Lower lobe of right lung (tissue), 2 donors: ENCODE results near the gene ABCC5. TPM values are rescaled to one million over a fixed set of nuclear protein-coding genes. Genes with fewer than 3 reads are reported as not detected.

Experiments used
- ATAC-seq, 2 donors: fragments of 200-7000 bp; cut with Tn5 transposase; one replicate each; pipeline ENCODE4 v1.9.1; 2020 to 2022; ENCODE audit warnings: mild to moderate bottlenecking in 2 of 2, moderate library complexity in 2 of 2
- DNase-seq: peaks from one replicate; pipeline ENCODE4 v3.0.0-alpha.2; 2020
- H3K27ac ChIP-seq: fragments of 200-600 bp; one replicate; pipeline ENCODE4 v1.8.0; 2022
- H3K27me3 ChIP-seq: fragments of 200-600 bp; one replicate; pipeline ENCODE4 v1.8.0; 2022; ENCODE audit warnings: low read depth
- H3K36me3 ChIP-seq: fragments of 200-600 bp; one replicate; pipeline ENCODE4 v1.8.0; 2022; ENCODE audit warnings: mild to moderate bottlenecking
- H3K4me1 ChIP-seq: fragments of 200-600 bp; one replicate; pipeline ENCODE4 v1.8.0; 2022
- H3K4me3 ChIP-seq: fragments of 200-600 bp; one replicate; pipeline ENCODE4 v1.8.0; 2022; ENCODE audit warnings: mild to moderate bottlenecking
- H3K9me3 ChIP-seq: fragments of 200-600 bp; one replicate; pipeline ENCODE4 v1.8.0; 2022
- intact Hi-C: fragments of 100-400 bp; cut with DNase I; formaldehyde crosslinking; loops from one replicate; pipeline ENCODE4 v1.11.0; 2022
- total RNA-seq: library from RNA; stranded (reverse); fragmentation: NEBNext Ultra II Directional; extraction: Animal tissue kit (Norgen Biotek cat#: 25700); gene quantifications from one replicate; pipeline ENCODE4 v1.2.1, GENCODE V29; 2021
- TF ChIP-seq, protein P1 (sequence below): fragments of 200-600 bp; IDR thresholded peaks from one replicate; pipeline ENCODE4 v1.8.0; 2022; ENCODE audit warnings: antibody characterized with exemption, mild to moderate bottlenecking
- donor health status: DM: no; HTN: yes; CAD: no; lungs with severe emphysema.

The ABCC5 gene
- total RNA-seq, 1 donor from 2014 or later = 38.0 TPM

DNA sequence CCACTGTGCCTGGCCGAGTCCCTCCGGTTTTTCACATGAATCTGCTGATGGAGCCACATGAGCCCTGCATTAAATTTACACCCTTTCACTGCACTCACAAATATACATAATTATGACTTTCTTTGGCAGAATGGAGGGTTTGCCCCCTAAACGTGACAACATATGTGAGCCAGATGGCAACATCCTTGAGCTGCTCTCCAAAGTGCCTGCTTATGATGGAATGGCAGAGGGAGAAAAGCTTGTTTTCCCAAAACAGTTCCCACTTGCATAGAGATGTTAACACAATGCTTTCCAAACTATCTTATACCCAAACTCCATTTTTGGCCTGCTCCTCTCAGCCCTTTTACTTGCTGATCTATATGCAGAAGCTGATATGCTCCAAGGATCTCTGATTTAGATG is 54.9 kb downstream of the ABCC5 start:
- H3K27ac ChIP-seq = no peak overlapping the region
- H3K36me3 ChIP-seq = peaks cover 80% of the 10 kb centered on the region
- TF ChIP-seq, protein P1, sequence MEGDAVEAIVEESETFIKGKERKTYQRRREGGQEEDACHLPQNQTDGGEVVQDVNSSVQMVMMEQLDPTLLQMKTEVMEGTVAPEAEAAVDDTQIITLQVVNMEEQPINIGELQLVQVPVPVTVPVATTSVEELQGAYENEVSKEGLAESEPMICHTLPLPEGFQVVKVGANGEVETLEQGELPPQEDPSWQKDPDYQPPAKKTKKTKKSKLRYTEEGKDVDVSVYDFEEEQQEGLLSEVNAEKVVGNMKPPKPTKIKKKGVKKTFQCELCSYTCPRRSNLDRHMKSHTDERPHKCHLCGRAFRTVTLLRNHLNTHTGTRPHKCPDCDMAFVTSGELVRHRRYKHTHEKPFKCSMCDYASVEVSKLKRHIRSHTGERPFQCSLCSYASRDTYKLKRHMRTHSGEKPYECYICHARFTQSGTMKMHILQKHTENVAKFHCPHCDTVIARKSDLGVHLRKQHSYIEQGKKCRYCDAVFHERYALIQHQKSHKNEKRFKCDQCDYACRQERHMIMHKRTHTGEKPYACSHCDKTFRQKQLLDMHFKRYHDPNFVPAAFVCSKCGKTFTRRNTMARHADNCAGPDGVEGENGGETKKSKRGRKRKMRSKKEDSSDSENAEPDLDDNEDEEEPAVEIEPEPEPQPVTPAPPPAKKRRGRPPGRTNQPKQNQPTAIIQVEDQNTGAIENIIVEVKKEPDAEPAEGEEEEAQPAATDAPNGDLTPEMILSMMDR = no peak
- no peaks in the 10 kb centered on the region for H3K4me1 ChIP-seq
- no peak overlapping the region for H3K4me3 ChIP-seq
- no peaks in the 10 kb centered on the region for H3K9me3 ChIP-seq
- intact Hi-C loops = no loop called here
- DNase-seq (no peak), ATAC-seq (no peak)
- H3K27me3 ChIP-seq = no peaks in the 10 kb centered on the region

DNA sequence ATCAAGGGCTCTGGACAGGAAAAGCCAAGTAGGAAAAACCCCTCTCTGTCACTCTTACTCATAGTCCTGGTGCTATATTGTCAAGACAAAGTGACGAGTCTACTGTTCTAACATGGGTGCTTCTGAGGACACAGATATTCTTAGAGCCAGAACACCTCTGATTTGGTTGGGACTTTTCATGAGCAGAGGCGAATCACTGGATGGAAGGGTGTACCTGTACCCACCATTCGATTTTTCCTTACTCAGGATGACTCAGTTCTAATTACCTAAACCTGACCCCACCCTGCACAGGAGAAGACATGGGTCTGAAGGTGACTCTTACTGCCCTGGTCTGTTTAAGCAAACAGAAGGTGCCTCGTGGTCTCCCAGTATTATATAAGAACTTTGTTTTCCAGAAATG is 58.5 kb downstream of the ABCC5 start:
- no peak for DNase-seq
- H3K4me3 ChIP-seq = no peak overlapping the region
- H3K4me1 ChIP-seq = no peaks in the 10 kb centered on the region
- no peak overlapping the region for H3K27ac ChIP-seq
- H3K36me3 ChIP-seq = peaks cover 47% of the 10 kb centered on the region
- TF ChIP-seq, protein P1 = no peak
- intact Hi-C loops = no loop called here
- no peak for ATAC-seq
- no peaks in the 10 kb centered on the region for H3K27me3 ChIP-seq
- no peaks in the 10 kb centered on the region for H3K9me3 ChIP-seq

DNA sequence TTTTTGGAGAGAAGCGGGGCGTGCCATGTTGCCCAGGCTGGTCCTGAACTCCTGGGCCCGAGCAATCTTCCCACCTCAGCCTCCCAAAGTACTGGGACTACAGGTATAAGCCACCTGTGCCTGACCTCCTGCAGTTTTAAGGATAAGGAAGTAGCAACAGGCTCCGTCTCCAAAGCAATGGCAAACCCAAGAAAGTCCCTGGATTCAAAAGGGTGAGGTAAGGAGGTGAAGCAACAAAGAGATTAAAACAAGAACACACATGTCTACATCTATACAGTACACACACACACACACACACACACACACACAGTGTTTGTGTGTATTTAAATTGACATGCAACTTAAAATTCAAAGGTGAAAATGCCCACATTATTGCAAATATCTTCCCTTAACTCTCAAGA is 58.9 kb downstream of the ABCC5 start:
- Histone ChIP-seq H3K4me3 (no peak overlapping the region), H3K4me1 (no peaks in the 10 kb centered on the region), H3K9me3 (no peaks in the 10 kb centered on the region), H3K27ac (no peak overlapping the region), H3K27me3 (no peaks in the 10 kb centered on the region), H3K36me3 (peaks cover 43% of the 10 kb centered on the region)
- DNase-seq (no peak), ATAC-seq (peak in 1 of 2 donors; percentile 35)
- intact Hi-C loops = no loop called here
- TF ChIP-seq, protein P1 = no peak

DNA sequence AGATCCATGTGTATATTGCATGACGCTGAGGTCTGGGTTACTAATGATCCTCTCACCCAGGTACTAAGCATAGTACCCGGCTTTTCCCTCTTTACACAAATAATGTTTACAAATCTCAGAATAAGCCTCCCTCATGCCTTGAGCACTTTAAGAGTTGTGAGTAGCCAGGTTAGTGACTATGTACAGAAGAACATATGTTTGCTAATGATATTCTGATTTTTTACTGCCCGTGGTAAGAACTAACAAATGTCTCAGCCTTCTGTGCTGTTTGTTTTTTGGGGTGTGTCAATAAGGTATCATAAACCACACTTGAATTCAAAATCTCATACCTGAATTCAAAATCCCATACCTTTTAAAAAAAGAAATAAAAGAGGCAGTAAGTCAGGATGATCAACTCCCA is 59.5 kb downstream of the ABCC5 start:
- Histone ChIP-seq H3K4me1 (no peaks in the 10 kb centered on the region), H3K4me3 (no peak overlapping the region), H3K36me3 (peaks cover 43% of the 10 kb centered on the region), H3K9me3 (no peaks in the 10 kb centered on the region), H3K27me3 (no peaks in the 10 kb centered on the region), H3K27ac (no peak overlapping the region)
- DNase-seq = no peak
- TF ChIP-seq, protein P1 = no peak
- intact Hi-C loops = no loop called here
- no peak for ATAC-seq

DNA sequence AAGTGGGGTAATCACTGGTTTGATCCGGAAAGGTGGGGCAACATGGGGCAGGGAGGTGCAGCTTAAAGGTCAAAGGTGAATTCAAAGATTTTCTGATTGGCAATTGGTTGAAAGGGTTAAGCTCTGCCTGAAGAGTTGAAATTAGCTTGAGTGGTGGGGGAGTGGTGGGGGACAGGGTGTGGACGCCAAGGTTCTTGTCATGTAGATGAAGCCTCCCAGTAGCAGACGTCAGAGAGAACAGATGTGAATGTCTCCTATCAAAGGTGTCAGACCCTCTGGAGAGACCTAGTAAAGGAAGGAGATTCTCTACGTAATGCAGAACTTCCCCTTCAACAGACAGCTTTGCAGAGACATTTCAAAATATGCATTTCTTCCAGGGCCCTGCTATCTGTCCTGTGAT is 62.8 kb downstream of the ABCC5 start:
- Histone ChIP-seq H3K36me3 (peaks cover 42% of the 10 kb centered on the region), H3K4me1 (no peaks in the 10 kb centered on the region), H3K27ac (no peak overlapping the region), H3K27me3 (no peaks in the 10 kb centered on the region), H3K4me3 (no peak overlapping the region), H3K9me3 (no peaks in the 10 kb centered on the region)
- DNase-seq (no peak), ATAC-seq (no peak)
- intact Hi-C loops = no loop called here
- TF ChIP-seq, protein P1 = no peak
